ENCODE measurements around the gene KLF3. TPM values are rescaled to one million over a fixed set of nuclear protein-coding genes. Genes with fewer than 3 reads are reported as not detected.
A peak's percentile ranks its signal among the peaks of the same experiment; 100 is the strongest.

The KLF3 gene
- total RNA-seq, 2 experiments from 2014 or later = 203 to 204 TPM

GRCh38 chr4:38692421-38692820 is 28.4 kb downstream of the KLF3 start:
- ChIA-PET POLR2A (interaction anchor here (0.6 to 1.8 kb wide), 4 partner anchors 13 to 371 kb away, joined by 3 to 6 read pairs (median 4); no protein-coding TSS in a partner anchor), CTCF (interaction anchor here (0.9 to 2.1 kb wide), 3 partner anchors 9 to 630 kb away, joined by 4 to 6 read pairs (median 4); no protein-coding TSS in a partner anchor)
- Mint-ChIP-seq H3K36me3 (ENCODE audit: low read depth) (peaks cover 100% of the 10 kb centered on the region), H3K4me3 (no peak overlapping the region), H3K4me1 (ENCODE audit: low read depth) (peaks cover 48% of the 10 kb centered on the region), H3K27ac (peak overlapping the region; percentile 12), H3K9me3 (no peaks in the 10 kb centered on the region), H3K27me3 (no peaks in the 10 kb centered on the region)
- DNase-seq = no peak
- no peak for ATAC-seq (ENCODE audit: poor library complexity)
- Histone ChIP-seq H3K27ac (ENCODE audit: low read depth in 1 of 2, low read length in 2 of 2) (no peak overlapping the region), H3K36me3 (ENCODE audit: insufficient read depth, low read length) (peaks cover 95% of the 10 kb centered on the region), H3K27me3 (ENCODE audit: control insufficient read depth in 1 of 2, insufficient read depth in 2 of 2, low read length in 2 of 2) (no peaks in the 10 kb centered on the region), H3K9me3 (ENCODE audit: control insufficient read depth in 1 of 2, insufficient read depth in 1 of 2, low read length in 2 of 2) (no peaks in the 10 kb centered on the region), H3K4me1 (ENCODE audit: insufficient read depth, low read length) (peaks cover 12% of the 10 kb centered on the region), H3K4me3 (ENCODE audit: low read length) (no peak overlapping the region)
- TF ChIP-seq CTCF (IDR thresholded peaks at IDR 0.05) = no peak
- intact Hi-C loops (cut with DNase I, micrococcal nuclease) = no loop called here

- TF ChIP-seq CTCF (IDR thresholded peaks at IDR 0.05) = no peak
- peaks cover 97% of the 10 kb centered on the region for H3K36me3 ChIP-seq (ENCODE audit: insufficient read depth, low read length)
- POLR2A ChIA-PET = interaction anchor here (0.7 kb wide), 1 partner anchor 13 kb away, joined by 3 read pairs; no protein-coding TSS in a partner anchor
- Mint-ChIP-seq H3K9me3 (no peaks in the 10 kb centered on the region), H3K27me3 (no peaks in the 10 kb centered on the region), H3K27ac (peak overlapping the region; percentile 21), H3K4me1 (ENCODE audit: low read depth) (peaks cover 37% of the 10 kb centered on the region), H3K36me3 (ENCODE audit: low read depth) (peaks cover 100% of the 10 kb centered on the region), H3K4me3 (no peak overlapping the region)
- H3K4me3 ChIP-seq (ENCODE audit: low read length) = no peak overlapping the region
- H3K27me3 ChIP-seq (ENCODE audit: control insufficient read depth in 1 of 2, insufficient read depth in 2 of 2, low read length in 2 of 2) = no peaks in the 10 kb centered on the region
- ATAC-seq (ENCODE audit: poor library complexity) (no peak), DNase-seq (no peak)
- H3K4me1 ChIP-seq (ENCODE audit: insufficient read depth, low read length) = peaks cover 4% of the 10 kb centered on the region
- intact Hi-C loops (cut with DNase I, micrococcal nuclease) = no loop called here
- CTCF ChIA-PET = interaction anchor here (1.4 to 2.1 kb wide), 4 partner anchors 10 to 514 kb away, joined by 3 to 6 read pairs (median 4); no protein-coding TSS in a partner anchor
- no peaks in the 10 kb centered on the region for H3K9me3 ChIP-seq (ENCODE audit: control insufficient read depth in 1 of 2, insufficient read depth in 1 of 2, low read length in 2 of 2)
- no peak overlapping the region for H3K27ac ChIP-seq (ENCODE audit: low read depth in 1 of 2, low read length in 2 of 2)
These were observed 29.6 kb downstream of the KLF3 start for GRCh38 chr4:38693569-38693968.

- no peaks in the 10 kb centered on the region for H3K9me3 ChIP-seq (ENCODE audit: control insufficient read depth in 1 of 2, insufficient read depth in 1 of 2, low read length in 2 of 2)
- H3K27me3 Mint-ChIP-seq = no peaks in the 10 kb centered on the region
- CTCF ChIA-PET = interaction anchor here (1.4 to 2.1 kb wide), 3 partner anchors 374 to 514 kb away, joined by 3 to 6 read pairs (median 5); no protein-coding TSS in a partner anchor
- intact Hi-C loops (cut with DNase I, micrococcal nuclease) = no loop called here
- H3K4me3 ChIP-seq (ENCODE audit: low read length) = no peak overlapping the region
- no peaks in the 10 kb centered on the region for H3K9me3 Mint-ChIP-seq
- no peak for ATAC-seq (ENCODE audit: poor library complexity)
- DNase-seq = no peak
- peak overlapping the region; percentile 21 for H3K27ac Mint-ChIP-seq
- no peak overlapping the region for H3K27ac ChIP-seq (ENCODE audit: low read depth in 1 of 2, low read length in 2 of 2)
- no peaks in the 10 kb centered on the region for H3K27me3 ChIP-seq (ENCODE audit: control insufficient read depth in 1 of 2, insufficient read depth in 2 of 2, low read length in 2 of 2)
- no peak for TF ChIP-seq CTCF (IDR thresholded peaks at IDR 0.05)
- peaks cover 91% of the 10 kb centered on the region for H3K36me3 ChIP-seq (ENCODE audit: insufficient read depth, low read length)
- no peak overlapping the region for H3K4me3 Mint-ChIP-seq
- peaks cover 100% of the 10 kb centered on the region for H3K36me3 Mint-ChIP-seq (ENCODE audit: low read depth)
- POLR2A ChIA-PET = interaction anchor here (1.7 kb wide), 1 partner anchor 10 kb away, joined by 4 read pairs; no protein-coding TSS in a partner anchor
- peaks cover 31% of the 10 kb centered on the region for H3K4me1 Mint-ChIP-seq (ENCODE audit: low read depth)
- H3K4me1 ChIP-seq (ENCODE audit: insufficient read depth, low read length) = no peaks in the 10 kb centered on the region
These were observed 30.3 kb downstream of the KLF3 start for GRCh38 chr4:38694330-38694729.

All from CD4-positive, alpha-beta T cell (primary cell).